ENCODE measurements around the gene GDPD4. TPM values are rescaled to one million over a fixed set of nuclear protein-coding genes. Genes with fewer than 3 reads are reported as not detected.

The GDPD4 gene
- total RNA-seq, 1 experiment from 2014 or later: not detected

DNA sequence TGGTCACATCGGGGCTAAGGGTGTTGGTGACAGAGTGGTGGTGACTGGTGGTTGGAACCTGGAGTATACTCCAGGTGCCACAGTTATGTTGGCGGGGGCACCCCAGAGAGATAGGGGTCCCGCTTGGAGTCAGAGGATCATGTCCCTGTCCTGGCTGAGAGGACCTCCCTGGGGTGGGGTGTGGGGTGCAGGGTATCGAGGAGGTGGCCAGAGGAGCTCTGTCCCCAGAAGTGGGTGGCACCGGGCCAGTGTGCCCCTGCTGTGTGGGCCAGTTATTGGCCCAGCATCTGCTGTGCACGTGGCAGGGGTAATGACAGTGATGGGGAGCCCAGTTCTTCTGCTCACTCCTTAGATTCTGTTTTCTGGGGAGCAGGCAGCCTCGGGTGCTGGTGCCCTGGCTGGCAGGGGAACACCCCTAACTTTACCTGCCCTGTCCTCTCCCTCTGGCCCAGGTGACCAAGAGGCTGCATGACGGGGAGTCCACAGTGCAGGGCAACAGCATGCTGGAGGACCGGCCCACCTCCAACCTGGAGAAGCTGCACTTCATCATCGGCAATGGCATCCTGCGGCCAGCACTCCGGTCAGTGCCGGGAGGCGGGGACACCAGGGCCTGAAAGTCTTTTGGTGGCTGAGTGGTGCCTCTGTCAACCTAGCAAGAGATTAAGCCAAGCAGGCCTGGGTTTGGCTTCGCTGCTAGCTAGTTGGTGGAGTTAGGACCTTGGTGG, 117.2 kb downstream of the GDPD4 start:
- Mint-ChIP-seq H3K27ac (ENCODE audit: low read depth, unreplicated experiment) (no peak overlapping the region), H3K4me3 (ENCODE audit: unreplicated experiment) (no peak overlapping the region), H3K36me3 (ENCODE audit: insufficient read depth, unreplicated experiment) (no peaks in the 10 kb centered on the region), H3K9me3 (ENCODE audit: unreplicated experiment) (no peaks in the 10 kb centered on the region), H3K27me3 (ENCODE audit: insufficient read depth, unreplicated experiment) (peaks cover 18% of the 10 kb centered on the region), H3K4me1 (ENCODE audit: insufficient read depth, unreplicated experiment) (no peaks in the 10 kb centered on the region)
- no peak for DNase-seq (ENCODE audit: unreplicated experiment)
- TF ChIP-seq CTCF (IDR thresholded peaks at IDR 0.05; ENCODE audit: unreplicated experiment): no peak
- ChIA-PET CTCF (interaction anchor here (0.6 to 1.4 kb wide), 2 partner anchors 290 to 435 kb away, joined by 3 to 4 read pairs; no protein-coding TSS in a partner anchor), POLR2A (interaction anchor here (0.7 kb wide), 1 partner anchor 418 kb away, joined by 4 read pairs; no protein-coding TSS in a partner anchor)
- BruUV-seq (replicated peaks): no TSS peak
- intact Hi-C loops (cut with micrococcal nuclease): no loop called here

DNA sequence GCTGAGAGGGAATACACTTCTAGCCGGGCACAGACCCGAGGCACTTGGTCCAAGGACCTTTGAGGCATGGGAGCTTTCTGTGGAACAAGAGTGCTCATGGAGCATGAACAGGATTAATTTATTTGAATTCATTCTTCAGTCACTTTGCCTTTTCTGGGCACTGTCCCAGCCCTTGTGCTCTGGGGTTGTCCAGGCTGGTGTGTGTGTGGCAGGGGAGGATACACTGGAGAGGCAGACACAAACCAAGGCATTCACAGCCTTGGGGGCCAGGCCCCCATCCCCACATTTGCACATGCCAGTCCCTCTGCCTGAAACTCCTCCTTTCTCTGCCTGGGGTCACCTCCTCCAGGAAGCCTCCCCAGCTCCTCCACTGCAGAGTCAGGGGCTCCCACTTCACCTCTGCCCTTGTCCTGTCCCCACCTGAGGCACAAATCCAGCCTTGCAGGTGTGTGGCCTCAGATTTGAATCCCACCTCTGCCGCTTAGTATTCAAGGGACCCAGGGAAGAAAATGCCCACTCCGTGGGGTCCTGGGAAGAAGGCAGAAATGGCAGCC, 118.0 kb downstream of the GDPD4 start:
- Mint-ChIP-seq H3K4me3 (ENCODE audit: unreplicated experiment) (no peak overlapping the region), H3K27me3 (ENCODE audit: insufficient read depth, unreplicated experiment) (peaks cover 18% of the 10 kb centered on the region), H3K36me3 (ENCODE audit: insufficient read depth, unreplicated experiment) (no peaks in the 10 kb centered on the region), H3K27ac (ENCODE audit: low read depth, unreplicated experiment) (no peak overlapping the region), H3K9me3 (ENCODE audit: unreplicated experiment) (no peaks in the 10 kb centered on the region), H3K4me1 (ENCODE audit: insufficient read depth, unreplicated experiment) (no peaks in the 10 kb centered on the region)
- ChIA-PET CTCF (interaction anchor here (0.6 to 1.4 kb wide), 2 partner anchors 289 to 436 kb away, joined by 3 to 4 read pairs; no protein-coding TSS in a partner anchor), POLR2A (no interaction called here)
- intact Hi-C loops (cut with micrococcal nuclease): no loop called here
- BruUV-seq (replicated peaks): no TSS peak
- DNase-seq (ENCODE audit: unreplicated experiment): no peak
- TF ChIP-seq CTCF (IDR thresholded peaks at IDR 0.05; ENCODE audit: unreplicated experiment): no peak

DNA sequence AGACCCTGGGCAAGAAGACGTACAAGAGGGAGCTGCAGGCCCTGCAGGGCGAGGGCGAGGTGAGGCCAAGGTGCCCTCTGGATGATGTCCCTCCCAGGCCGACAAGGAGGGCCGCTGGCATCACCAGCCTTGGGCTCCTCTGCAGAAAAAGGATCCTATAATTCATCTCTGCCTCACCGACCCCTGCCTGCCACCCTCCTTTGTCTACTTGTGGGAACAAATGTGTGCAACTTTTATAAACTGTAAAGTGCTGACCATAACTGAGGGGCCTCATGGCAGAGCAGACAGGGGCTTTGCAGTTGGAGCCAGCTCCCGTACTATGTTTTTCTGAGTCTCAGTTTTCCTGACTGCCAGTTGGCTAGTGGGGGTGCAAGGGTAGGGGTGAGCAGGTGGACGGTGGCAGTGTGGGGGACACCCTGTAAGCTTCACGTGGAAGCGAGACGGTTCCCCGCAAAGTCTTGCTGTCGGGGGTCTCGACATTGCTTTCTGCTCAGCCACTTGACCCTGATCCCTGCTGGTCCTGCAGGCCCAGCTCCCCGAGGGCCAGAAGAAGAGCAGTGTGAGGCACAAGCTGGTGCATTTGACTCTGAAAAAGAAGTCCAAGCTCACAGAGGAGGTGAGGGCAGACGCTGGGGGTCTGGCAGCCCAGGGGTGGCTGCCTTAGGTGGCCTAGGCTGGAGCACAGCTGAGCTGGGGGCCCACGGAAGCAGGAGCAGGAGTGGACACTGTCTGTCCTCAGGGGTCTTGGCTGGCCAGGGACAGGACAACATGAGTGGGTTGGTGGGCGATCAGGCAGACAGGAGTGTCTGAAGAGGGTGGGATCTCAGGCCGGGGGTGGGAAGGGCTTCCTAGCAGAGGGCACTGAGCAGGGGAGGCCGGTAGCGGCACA, 118.7 kb downstream of the GDPD4 start:
- no TSS peak for BruUV-seq (replicated peaks)
- DNase-seq (ENCODE audit: unreplicated experiment): no peak
- intact Hi-C loops (cut with micrococcal nuclease): no loop called here
- Mint-ChIP-seq H3K4me3 (ENCODE audit: unreplicated experiment) (no peak overlapping the region), H3K27ac (ENCODE audit: low read depth, unreplicated experiment) (no peak overlapping the region), H3K9me3 (ENCODE audit: unreplicated experiment) (no peaks in the 10 kb centered on the region), H3K36me3 (ENCODE audit: insufficient read depth, unreplicated experiment) (no peaks in the 10 kb centered on the region), H3K4me1 (ENCODE audit: insufficient read depth, unreplicated experiment) (no peaks in the 10 kb centered on the region), H3K27me3 (ENCODE audit: insufficient read depth, unreplicated experiment) (peaks cover 18% of the 10 kb centered on the region)
- CTCF ChIA-PET: interaction anchor here (0.6 to 1.4 kb wide), 3 partner anchors 8 to 436 kb away, joined by 3 read pairs; no protein-coding TSS in a partner anchor
- POLR2A ChIA-PET: no interaction called here
- no peak for TF ChIP-seq CTCF (IDR thresholded peaks at IDR 0.05; ENCODE audit: unreplicated experiment)
